GM12878 (cell line): ENCODE data around the gene IL32. TPM values are rescaled to one million over a fixed set of nuclear protein-coding genes. Genes with fewer than 3 reads are reported as not detected.
A peak's percentile ranks its signal among the peaks of the same experiment; 100 is the strongest.

Experiments
- ATAC-seq: fragments of 200-7000 bp; cut with Tn5 transposase; 3 replicates; pipeline ENCODE4 v1.9.1; 2020; ENCODE audit warnings: mild to moderate bottlenecking, moderate library complexity
- BruUV-seq: library from RNA; stranded (reverse); fragments of 400-500 nt; replicated peaks from 2 replicates; lab custom pipeline; 2021; lab: Mats Ljungman, UMichigan
- CTCF ChIA-PET: fragments of 300-600 bp; sonication (Branson Sonifier 250); formaldehyde crosslinking; extraction: SDS; loops from one replicate; lab custom pipeline; 2021; ENCODE audit warnings: inconsistent platforms; lab: Yijun Ruan, JAX
- POLR2A ChIA-PET: fragments of 350-600 bp; formaldehyde crosslinking; extraction: SDS; loops from one replicate; lab custom pipeline; 2021; ENCODE audit warnings: inconsistent platforms; lab: Charles Lee
- RAD21 ChIA-PET: fragments of 300-600 bp; sonication (Branson Sonifier 250); formaldehyde crosslinking; loops from one replicate; lab custom pipeline; 2023; ENCODE audit warnings: antibody characterized with exemption; ENCODE audit not compliant: unreplicated experiment; lab: Charles Lee
- SMC1A ChIA-PET: fragments of 300-600 bp; sonication (Branson Sonifier 250); formaldehyde crosslinking; loops from one replicate; lab custom pipeline; 2023; ENCODE audit not compliant: unreplicated experiment, uncharacterized antibody; lab: Charles Lee
- DNase-seq: peaks from one replicate; pipeline ENCODE4 v3.0.0-alpha.2; 2011; ENCODE audit warnings: low read depth, low spot score
- FAIRE-seq: peaks from 3 replicates; lab custom pipeline; 2011; peaks lifted over from hg19 to GRCh38; lab: Jason Lieb, UNC
- H2AFZ ChIP-seq: 2 replicates; pipeline ENCODE4 v1.6.0; 2011; ENCODE audit warnings: low read depth, low read length, control low read depth; ENCODE audit not compliant: control insufficient read depth
- H3K27ac ChIP-seq: 2 replicates; pipeline ENCODE4 v1.5.1; 2011; ENCODE audit warnings: control low read depth; ENCODE audit not compliant: control insufficient read depth, insufficient read depth
- H3K27me3 ChIP-seq, 2 experiments: replicated peaks in 1 of 2; 2 replicates each; pipeline versions ENCODE4 v1.6.0 to v1.6.1; 2011; ENCODE audit warnings: low read length in 1 of 2; ENCODE audit not compliant: control insufficient read depth in 2 of 2, insufficient read depth in 2 of 2
- H3K36me3 ChIP-seq, 2 experiments: 2 replicates each; pipeline ENCODE4 v1.5.1; 2011; ENCODE audit warnings: low read length in 1 of 2; ENCODE audit not compliant: control insufficient read depth in 2 of 2, insufficient read depth in 2 of 2
- H3K4me1 ChIP-seq: 2 replicates; pipeline ENCODE4 v1.6.1; 2011; ENCODE audit warnings: mild to moderate bottlenecking, low read length, moderate library complexity, mixed read lengths; ENCODE audit not compliant: control insufficient read depth, insufficient read depth
- H3K4me2 ChIP-seq: 2 replicates; pipeline ENCODE4 v1.6.0; 2011; ENCODE audit warnings: control low read depth; ENCODE audit not compliant: control insufficient read depth, insufficient read depth
- H3K4me3 ChIP-seq: fragments of 200-600 bp; sonication (generic); 2 replicates; pipeline ENCODE4 v1.5.1; 2016
- H3K79me2 ChIP-seq: 2 replicates; pipeline ENCODE4 v1.6.0; 2011; ENCODE audit warnings: low read length; ENCODE audit not compliant: control insufficient read depth, insufficient read depth
- H3K9ac ChIP-seq: 2 replicates; pipeline ENCODE4 v1.8.0; 2011; ENCODE audit warnings: low read length, control low read depth, mixed read lengths; ENCODE audit not compliant: control insufficient read depth, insufficient read depth
- H3K9me3 ChIP-seq: replicated peaks from 3 replicates; pipeline ENCODE4 v1.5.1; 2011; ENCODE audit warnings: mild to moderate bottlenecking, low read length; ENCODE audit not compliant: control insufficient read depth, insufficient read depth
- H4K20me1 ChIP-seq: 2 replicates; pipeline ENCODE4 v1.6.0; 2011; ENCODE audit not compliant: control insufficient read depth, insufficient read depth
- CHD1 ChIP-seq: IDR thresholded peaks from 2 replicates; pipeline ENCODE4 v1.6.1; 2012; ENCODE audit warnings: low read depth, low read length, improper control_type of control experiment
- FOXM1 ChIP-seq: IDR thresholded peaks from 2 replicates; pipeline ENCODE4 v1.6.1; 2012; ENCODE audit warnings: low read depth, mild to moderate bottlenecking, inconsistent platforms, low read length, moderate library complexity
- GABPA ChIP-seq: IDR thresholded peaks from 2 replicates; pipeline ENCODE4 v1.6.1; 2014; ENCODE audit warnings: antibody characterized with exemption, low read depth, mild to moderate bottlenecking, inconsistent platforms
- SMARCA5 ChIP-seq: fragments of 450-650 bp; IDR thresholded peaks from 2 replicates; pipeline ENCODE4 v1.6.1; 2017; ENCODE audit warnings: mild to moderate bottlenecking
- SMC3 ChIP-seq: IDR thresholded peaks from 2 replicates; pipeline ENCODE4 v1.6.1; 2011; ENCODE audit warnings: low read length, improper control_type of control experiment, borderline replicate concordance
- SUZ12 ChIP-seq: fragments of 200-600 bp; sonication (generic); IDR thresholded peaks from one replicate; pipeline ENCODE4 v1.6.1; 2018; ENCODE audit warnings: antibody characterized with exemption, mild to moderate bottlenecking; ENCODE audit not compliant: unreplicated experiment
- WGBS: methylation state at CpG from one replicate; pipeline ENCODE4 v1.1.6; 2016; ENCODE audit warnings: low lambda C conversion rate; ENCODE audit not compliant: insufficient replicate concordance, insufficient coverage; ENCODE audit errors: missing lambda C conversion rate; 5-methylcytosine and 5-hydroxymethylcytosine counted together
- in situ Hi-C: fragments of 300-500 bp; cut with MboI; formaldehyde crosslinking; loops from 9 replicates; pipeline ENCODE4 v1.14.3; 2018; ENCODE audit warnings: mixed read lengths
- intact Hi-C: fragments of 100-400 bp; cut with micrococcal nuclease; formaldehyde crosslinking; loops from one replicate; pipeline ENCODE4 v1.14.2; 2022; ENCODE audit not compliant: unreplicated experiment
- polyA plus RNA-seq, 11 experiments: library from polyadenylated mRNA; depleted of rRNA in 4 of 11; unstranded in 6 of 11; stranded (reverse) in 5 of 11; fragments of >200 nt; fragmentation: Nextera tagmentation in 4 of 11; fragmentation: Illumina TruSeq in 1 of 11; extraction: Ambion mirVana in 4 of 11; extraction: Trizol in 1 of 11; gene quantifications; 1 replicate in 1 of 11; 2 replicates in 10 of 11; pipeline versions ENCODE4 v1.2.1 to v1.2.3, GENCODE V29; 2011 to 2016; ENCODE audit warnings: inconsistent platforms in 2 of 11, missing spikeins in 2 of 11, low read depth in 1 of 11
- total RNA-seq, 4 experiments: library from RNA; depleted of rRNA in 3 of 4; stranded (reverse); fragments of >200 nt in 3 of 4; fragmentation: Illumina TruSeq in 1 of 4; extraction: Trizol in 1 of 4; gene quantifications; 2 replicates each; pipeline versions ENCODE4 v1.2.1 to v1.2.3, GENCODE V29; 2013 to 2021
- TF ChIP-seq, protein P1 (sequence below): fragments of 450-650 bp; IDR thresholded peaks from 2 replicates; pipeline ENCODE4 v1.6.1; 2018; ENCODE audit warnings: borderline replicate concordance, mild to moderate bottlenecking; ENCODE audit not compliant: partially characterized antibody
- TF ChIP-seq, protein P2 (sequence below): fragments of 150-350 bp; IDR thresholded peaks from 2 replicates; pipeline ENCODE4 v1.6.1; 2016; ENCODE audit warnings: low read depth, low read length
- TF ChIP-seq, protein P3 (sequence below): IDR thresholded peaks from 2 replicates; pipeline ENCODE4 v1.6.1; 2011; ENCODE audit warnings: low read depth, low read length, improper control_type of control experiment, borderline replicate concordance

The IL32 gene
- total and polyA plus RNA-seq, 10 of the 15 experiments (the other 5 are each of a cell fraction or from before 2014, with no cell fraction given), result 27.0 to 122 (median 55.8) TPM

DNA sequence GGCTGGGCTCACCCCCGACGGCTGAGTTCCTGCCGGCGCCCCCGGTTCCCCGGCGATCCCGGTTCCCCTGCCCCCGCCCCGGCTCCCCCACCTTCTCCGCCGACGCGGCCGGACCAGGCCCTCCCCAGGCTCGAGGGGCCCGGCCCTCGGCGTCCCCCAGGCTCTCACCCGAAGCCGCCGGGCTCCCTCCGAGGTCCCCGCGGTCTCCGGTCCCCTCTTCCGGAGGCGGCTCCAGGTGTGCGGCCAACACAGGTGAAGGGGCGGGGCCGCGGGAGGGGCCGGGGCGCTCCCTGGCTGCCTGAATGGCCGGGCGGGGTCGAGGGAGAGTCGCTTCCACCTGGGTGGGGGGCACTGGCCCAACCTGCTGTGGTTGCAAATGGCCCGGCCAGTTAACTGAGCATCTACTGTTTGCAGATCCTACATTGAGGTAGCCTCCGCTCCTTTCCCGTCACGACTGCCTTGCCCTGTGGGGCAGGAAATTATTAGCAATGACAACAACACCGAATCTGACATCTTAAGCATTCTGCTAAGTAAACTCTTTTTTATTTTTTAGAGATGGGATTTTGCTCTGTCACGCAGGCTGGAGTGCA, 28.6 kb upstream of the IL32 start, which contains the start of gene BICDL2:
TSS of gene BICDL2 (minus strand) at position 219 of the 590 bp plus-strand sequence. CDS start 1,448 bp downstream, outside the sequence.
- ChIA-PET RAD21 (no interaction called here), SMC1A (no interaction called here), CTCF (interaction anchor here (1.6 to 9.0 kb wide), 2 partner anchors 7 to 92 kb away, joined by 6 to 76 read pairs; no protein-coding TSS in a partner anchor), POLR2A (no interaction called here)
- no peak for FAIRE-seq
- no TSS peak for BruUV-seq
- H3K27me3 ChIP-seq, result peaks cover 8 to 19% of the 10 kb centered on the region in 2 experiments; a peak in 3 of 4 replicates
- H4K20me1 ChIP-seq, result no peaks in the 10 kb centered on the region
- H3K79me2 ChIP-seq, result no peaks in the 10 kb centered on the region
- peak; percentile 92 for TF ChIP-seq SUZ12
- TF ChIP-seq SMARCA5, result no peak
- no peaks in the 10 kb centered on the region for H3K9me3 ChIP-seq
- H3K4me2 ChIP-seq, result no peak within 1 kb of the TSS
- no peak within 1 kb of the TSS for H3K9ac ChIP-seq
- 7% methylated on average over 37 of the region's 44 CpGs for WGBS
- H3K36me3 ChIP-seq, result no peaks in the 10 kb centered on the region
- ATAC-seq, result no peak
- DNase-seq, result no peak
- intact Hi-C loops (no loop called here), in situ Hi-C loops (no loop called here)
- no peak within 1 kb of the TSS for H2AFZ ChIP-seq
- H3K4me3 ChIP-seq, result no peak within 1 kb of the TSS
- H3K4me1 ChIP-seq, result peaks cover 6% of the 10 kb centered on the region
- no peak within 1 kb of the TSS for H3K27ac ChIP-seq

DNA sequence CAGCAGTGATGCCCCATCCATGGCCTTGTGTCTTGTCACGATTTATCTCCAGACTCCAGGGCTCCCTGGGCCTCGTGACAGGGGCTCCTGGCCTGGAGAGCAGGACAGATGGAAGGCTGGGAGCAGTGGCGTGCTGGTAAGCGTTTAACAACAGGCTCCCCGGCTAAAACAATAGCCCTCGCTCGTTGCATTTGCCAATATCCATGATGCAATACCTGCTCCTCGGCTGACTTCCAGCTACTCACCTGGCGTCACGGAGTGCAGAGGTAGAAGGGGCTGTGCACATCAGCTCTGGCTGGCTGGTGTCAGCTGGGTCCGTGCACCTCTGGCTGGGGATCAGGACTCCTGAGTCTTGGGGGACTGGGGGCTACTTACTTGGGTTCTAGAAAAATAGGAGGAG, 27.2 kb upstream of the IL32 start:
- Histone ChIP-seq H2AFZ (no peak overlapping the region), H3K4me1 (no peaks in the 10 kb centered on the region; the same call in none of the 2 replicates), H4K20me1 (no peaks in the 10 kb centered on the region), H3K4me2 (no peak overlapping the region), H3K79me2 (no peaks in the 10 kb centered on the region), H3K9ac (no peak overlapping the region), H3K4me3 (no peak overlapping the region), H3K36me3 (no peaks in the 10 kb centered on the region), H3K27me3 (peaks cover 8 to 19% of the 10 kb centered on the region in 2 experiments; a peak in 3 of 4 replicates), H3K27ac (no peak overlapping the region), H3K9me3 (no peaks in the 10 kb centered on the region)
- ChIA-PET POLR2A (no interaction called here), RAD21 (interaction anchor here (0.7 kb wide), 1 partner anchor 133 kb away, joined by 3 read pairs; no protein-coding TSS in a partner anchor), SMC1A (no interaction called here), CTCF (interaction anchor here (1.6 to 9.0 kb wide), 2 partner anchors 8 to 91 kb away, joined by 6 to 76 read pairs; no protein-coding TSS in a partner anchor)
- in situ Hi-C loops (no loop called here), intact Hi-C loops (no loop called here)
- 28% methylated on average over 11 of the region's 11 CpGs for WGBS
- ATAC-seq (no peak), DNase-seq (no peak), FAIRE-seq (no peak)
- no TSS peak for BruUV-seq
- TF ChIP-seq, protein P1, sequence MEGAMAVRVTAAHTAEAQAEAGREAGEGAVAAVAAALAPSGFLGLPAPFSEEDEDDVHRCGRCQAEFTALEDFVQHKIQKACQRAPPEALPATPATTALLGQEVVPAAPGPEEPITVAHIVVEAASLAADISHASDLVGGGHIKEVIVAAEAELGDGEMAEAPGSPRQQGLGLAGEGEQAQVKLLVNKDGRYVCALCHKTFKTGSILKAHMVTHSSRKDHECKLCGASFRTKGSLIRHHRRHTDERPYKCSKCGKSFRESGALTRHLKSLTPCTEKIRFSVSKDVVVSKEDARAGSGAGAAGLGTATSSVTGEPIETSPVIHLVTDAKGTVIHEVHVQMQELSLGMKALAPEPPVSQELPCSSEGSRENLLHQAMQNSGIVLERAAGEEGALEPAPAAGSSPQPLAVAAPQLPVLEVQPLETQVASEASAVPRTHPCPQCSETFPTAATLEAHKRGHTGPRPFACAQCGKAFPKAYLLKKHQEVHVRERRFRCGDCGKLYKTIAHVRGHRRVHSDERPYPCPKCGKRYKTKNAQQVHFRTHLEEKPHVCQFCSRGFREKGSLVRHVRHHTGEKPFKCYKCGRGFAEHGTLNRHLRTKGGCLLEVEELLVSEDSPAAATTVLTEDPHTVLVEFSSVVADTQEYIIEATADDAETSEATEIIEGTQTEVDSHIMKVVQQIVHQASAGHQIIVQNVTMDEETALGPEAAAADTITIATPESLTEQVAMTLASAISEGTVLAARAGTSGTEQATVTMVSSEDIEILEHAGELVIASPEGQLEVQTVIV, result no peak
- TF ChIP-seq FOXM1 (no peak), SMC3 (no peak), CHD1 (no peak), GABPA (no peak)
- TF ChIP-seq, protein P2, sequence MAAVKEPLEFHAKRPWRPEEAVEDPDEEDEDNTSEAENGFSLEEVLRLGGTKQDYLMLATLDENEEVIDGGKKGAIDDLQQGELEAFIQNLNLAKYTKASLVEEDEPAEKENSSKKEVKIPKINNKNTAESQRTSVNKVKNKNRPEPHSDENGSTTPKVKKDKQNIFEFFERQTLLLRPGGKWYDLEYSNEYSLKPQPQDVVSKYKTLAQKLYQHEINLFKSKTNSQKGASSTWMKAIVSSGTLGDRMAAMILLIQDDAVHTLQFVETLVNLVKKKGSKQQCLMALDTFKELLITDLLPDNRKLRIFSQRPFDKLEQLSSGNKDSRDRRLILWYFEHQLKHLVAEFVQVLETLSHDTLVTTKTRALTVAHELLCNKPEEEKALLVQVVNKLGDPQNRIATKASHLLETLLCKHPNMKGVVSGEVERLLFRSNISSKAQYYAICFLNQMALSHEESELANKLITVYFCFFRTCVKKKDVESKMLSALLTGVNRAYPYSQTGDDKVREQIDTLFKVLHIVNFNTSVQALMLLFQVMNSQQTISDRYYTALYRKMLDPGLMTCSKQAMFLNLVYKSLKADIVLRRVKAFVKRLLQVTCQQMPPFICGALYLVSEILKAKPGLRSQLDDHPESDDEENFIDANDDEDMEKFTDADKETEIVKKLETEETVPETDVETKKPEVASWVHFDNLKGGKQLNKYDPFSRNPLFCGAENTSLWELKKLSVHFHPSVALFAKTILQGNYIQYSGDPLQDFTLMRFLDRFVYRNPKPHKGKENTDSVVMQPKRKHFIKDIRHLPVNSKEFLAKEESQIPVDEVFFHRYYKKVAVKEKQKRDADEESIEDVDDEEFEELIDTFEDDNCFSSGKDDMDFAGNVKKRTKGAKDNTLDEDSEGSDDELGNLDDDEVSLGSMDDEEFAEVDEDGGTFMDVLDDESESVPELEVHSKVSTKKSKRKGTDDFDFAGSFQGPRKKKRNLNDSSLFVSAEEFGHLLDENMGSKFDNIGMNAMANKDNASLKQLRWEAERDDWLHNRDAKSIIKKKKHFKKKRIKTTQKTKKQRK, result no peak
- TF ChIP-seq, protein P3, sequence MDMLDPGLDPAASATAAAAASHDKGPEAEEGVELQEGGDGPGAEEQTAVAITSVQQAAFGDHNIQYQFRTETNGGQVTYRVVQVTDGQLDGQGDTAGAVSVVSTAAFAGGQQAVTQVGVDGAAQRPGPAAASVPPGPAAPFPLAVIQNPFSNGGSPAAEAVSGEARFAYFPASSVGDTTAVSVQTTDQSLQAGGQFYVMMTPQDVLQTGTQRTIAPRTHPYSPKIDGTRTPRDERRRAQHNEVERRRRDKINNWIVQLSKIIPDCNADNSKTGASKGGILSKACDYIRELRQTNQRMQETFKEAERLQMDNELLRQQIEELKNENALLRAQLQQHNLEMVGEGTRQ, result no peak
